Islet precursor cell (in vitro differentiated cells): ENCODE measurements around the gene TENM4.

ENCODE experiments used
- DNase-seq: peaks from one replicate; pipeline ENCODE4 v3.0.0-alpha.2; 2018

Gene TENM4

DNA sequence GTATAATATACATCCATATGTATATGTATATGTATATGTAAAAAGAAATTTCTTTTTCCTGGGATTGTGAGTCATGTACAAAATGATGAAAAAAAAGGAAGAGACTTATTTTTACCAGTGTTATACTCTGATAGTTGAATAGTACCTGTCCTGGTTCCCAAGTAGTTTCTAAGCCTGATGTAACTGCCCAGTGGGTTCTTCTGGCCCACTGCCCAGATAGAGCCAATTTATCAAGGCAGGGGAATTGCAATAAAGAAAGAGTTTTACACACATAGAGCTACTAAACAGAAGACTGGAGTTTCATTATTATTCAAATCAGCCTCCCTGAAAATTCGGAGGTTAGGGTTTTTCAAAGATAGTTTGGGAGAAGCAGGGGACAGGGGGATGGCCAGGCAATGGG lies 837.0 kb downstream of the TENM4 start:
- no peak for DNase-seq
